Skin of body (tissue), 2 donors: Measurements from ENCODE around the gene RAC3. TPM values are rescaled to one million over a fixed set of nuclear protein-coding genes. Genes with fewer than 3 reads are reported as not detected.
"Not testable (repeated sequence)": the region's sequence is repeated elsewhere in the genome, so short reads cannot be mapped to it uniquely, and the experiment has no call there.

Experiments
- DNase-seq: peaks from one replicate; lab custom pipeline; 2025; lab: John Stamatoyannopoulos, UW
- total RNA-seq: library from RNA; depleted of rRNA; stranded (reverse); fragments of >200 nt; gene quantifications from one replicate; pipeline ENCODE4 v1.2.3, GENCODE V29; 2014

Gene RAC3
- total RNA-seq, 1 donor from 2014 or later = 15.6 TPM

DNA sequence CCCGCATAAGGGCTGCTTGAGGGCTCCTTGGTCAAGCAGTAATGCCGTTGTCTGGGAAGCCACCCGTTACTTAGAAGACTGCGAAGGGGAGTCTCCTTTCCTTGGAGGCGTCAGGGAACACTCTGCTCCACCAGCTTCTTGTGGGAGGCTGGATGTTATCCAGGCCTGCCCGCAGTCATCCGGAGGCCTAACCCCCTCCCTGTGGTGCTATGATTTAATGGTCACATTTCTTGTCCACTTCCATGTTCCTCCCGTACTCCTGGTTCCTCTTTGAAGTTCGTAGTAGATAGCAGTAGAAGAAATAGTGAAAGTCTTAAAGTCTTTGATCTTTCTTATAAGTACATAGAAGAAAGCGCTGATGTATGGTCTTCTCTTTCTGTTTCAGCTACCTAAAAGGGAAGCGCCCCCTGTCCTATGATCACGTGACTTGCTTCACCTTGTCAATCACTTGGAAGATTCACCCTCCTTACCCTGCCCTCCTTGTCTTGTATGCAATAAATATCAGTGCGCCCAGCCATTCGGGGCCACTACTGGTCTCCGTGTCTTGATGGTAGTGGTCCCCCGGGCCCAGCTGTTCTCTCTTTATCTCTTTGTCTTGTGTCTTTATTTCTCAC lies 7.4 kb downstream of the RAC3 start:
- not testable (repeated sequence) for DNase-seq

- no peak for DNase-seq
Measured at GRCh38 chr17:82039695-82040299, 8.3 kb downstream of the RAC3 start.

DNA sequence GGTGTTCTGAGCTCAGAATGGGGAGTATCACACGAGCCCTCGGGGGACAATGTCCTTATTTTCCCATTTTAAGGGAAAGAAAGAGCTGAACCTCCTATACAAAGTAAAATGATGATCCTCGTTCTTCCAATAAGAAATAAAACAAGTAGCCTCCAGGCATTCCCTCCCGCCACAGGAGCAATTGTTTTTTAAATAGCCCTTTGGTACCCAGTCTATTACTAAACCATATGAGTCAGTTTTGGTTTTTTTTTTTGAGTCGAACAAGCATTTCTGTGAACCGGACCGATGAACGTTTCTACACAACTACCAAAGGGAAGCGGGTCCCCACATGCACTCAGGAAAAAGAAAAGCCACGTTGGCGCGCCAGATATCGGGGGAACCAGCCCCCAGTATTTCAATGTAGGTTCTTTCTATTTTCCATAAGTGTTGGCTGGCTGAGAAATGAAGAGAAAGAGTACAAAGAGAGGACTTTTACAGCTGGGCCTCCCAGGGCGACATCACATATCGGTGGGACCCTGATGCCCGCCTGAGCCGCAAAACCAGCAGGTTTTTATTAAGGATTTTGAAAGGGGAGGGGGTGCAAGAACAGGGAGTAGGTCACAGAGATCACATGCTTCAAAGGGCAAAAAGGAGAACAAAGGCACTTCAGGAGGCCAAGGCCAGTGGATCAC lies 9.8 kb downstream of the RAC3 start:
- DNase-seq = no peak

GRCh38 chr17:82042649-82043048 lies 11.2 kb downstream of the RAC3 start:
- DNase-seq = no peak

GRCh38 chr17:82043507-82043906 lies 12.0 kb downstream of the RAC3 start:
- DNase-seq = no peak

DNA sequence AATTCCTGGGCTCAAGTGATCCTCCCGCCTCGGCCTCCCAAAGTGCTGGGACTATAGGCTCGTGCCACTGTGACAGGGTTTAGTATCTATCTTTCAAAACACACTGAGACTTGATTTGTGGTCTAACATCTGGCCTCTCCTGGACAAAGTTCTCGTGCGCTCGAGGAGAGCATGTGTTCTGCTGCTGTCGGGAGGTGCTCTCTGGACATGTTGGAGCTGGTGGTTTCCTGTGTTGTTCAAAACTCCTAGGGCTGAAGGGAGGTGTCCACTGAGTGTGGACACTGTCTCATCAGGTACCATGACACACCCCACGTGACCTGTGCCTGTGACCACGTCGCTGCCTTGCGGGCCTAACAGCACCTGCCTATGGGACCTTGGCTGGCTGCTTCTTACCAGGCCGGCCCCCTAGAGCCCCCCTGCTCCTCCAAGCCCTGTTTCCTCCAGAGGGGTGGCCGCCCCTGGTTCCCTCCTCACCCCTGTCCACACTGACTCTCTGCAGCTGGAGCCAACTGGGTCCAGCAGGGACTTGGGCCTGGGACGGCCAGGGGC lies 14.5 kb downstream of the RAC3 start:
- DNase-seq = no peak

GRCh38 chr17:82046903-82047302 lies 15.4 kb downstream of the RAC3 start:
- DNase-seq = no peak

DNA sequence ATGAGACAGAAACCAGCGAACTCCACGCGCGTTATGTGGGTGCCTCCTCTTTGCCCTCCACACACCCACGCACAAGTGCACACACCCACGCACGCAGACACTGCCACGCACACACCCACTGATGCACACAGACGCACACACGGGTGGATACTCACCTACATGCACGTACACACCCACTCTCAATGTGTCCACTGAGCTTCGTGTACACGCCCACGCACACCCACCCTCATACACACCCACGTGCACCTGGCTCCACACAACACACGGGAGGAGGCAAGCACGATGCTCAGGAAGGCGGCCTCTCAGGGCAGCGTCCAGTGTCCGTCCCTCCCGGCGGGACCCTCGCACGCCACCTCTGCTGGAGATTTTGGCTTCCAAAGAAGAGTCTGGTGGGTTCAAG lies 15.9 kb downstream of the RAC3 start:
- DNase-seq = no peak

- no peak for DNase-seq
Measured at GRCh38 chr17:82047914-82048570, 16.6 kb downstream of the RAC3 start.

DNA sequence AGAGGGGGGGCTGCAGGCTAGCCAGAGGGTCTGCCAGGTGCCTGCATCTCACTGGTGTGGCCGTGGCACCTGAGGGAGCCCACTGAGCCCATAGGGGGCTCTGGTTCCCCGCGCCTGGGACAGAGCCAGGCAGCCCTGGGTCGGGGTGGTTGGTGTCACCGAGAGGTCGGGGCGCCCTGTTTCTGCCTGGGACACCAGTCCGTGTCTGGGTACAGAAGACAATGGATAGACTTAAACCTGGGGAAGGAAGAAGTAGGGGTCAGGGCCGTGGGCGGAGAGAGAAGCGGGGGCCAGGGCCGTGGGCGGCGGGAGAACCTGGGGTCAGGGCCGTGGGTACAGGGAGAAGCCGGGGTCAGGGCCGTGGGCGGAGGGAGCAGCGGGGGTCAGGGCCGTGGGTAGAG lies 17.1 kb downstream of the RAC3 start:
- DNase-seq = no peak

- DNase-seq = no peak
Measured at GRCh38 chr17:82049106-82049505, 17.6 kb downstream of the RAC3 start.

DNA sequence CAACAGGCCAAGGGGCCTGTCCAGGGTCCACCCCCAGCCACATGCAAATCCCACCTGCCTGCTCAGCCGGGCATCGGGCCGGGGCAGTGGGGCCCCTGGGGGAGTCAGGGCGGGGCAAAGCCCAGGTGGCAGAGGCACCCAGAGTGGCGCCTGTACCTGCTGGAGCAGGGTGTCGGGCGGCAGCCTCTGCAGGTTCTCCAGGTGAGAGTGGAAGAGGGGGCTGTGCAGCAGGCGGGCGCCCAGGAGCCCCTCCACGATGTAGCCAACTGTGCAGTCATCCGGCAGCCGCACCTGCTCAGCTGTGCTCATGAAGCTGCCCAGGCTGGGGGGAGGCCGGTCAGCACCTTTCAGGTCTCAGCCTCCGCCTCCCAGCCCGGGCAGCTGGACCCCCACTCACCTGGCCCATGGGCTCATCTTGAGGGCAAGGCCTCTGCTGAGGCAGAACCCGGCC lies 18.1 kb downstream of the RAC3 start:
- DNase-seq = no peak

GRCh38 chr17:82050152-82050760 lies 18.8 kb downstream of the RAC3 start:
- DNase-seq = no peak

GRCh38 chr17:82050761-82051641 lies 19.5 kb downstream of the RAC3 start:
- no peak for DNase-seq

- DNase-seq = no peak
Measured at GRCh38 chr17:82051776-82052637, 20.5 kb downstream of the RAC3 start, which contains the start of the genes GPS1 and RFNG. Gene GPS1, plus strand, starts transcription at chr17:82051898. Its CDS starts 34 bp downstream, at chr17:82051932. Gene RFNG, minus strand, starts transcription at chr17:82051811. Its CDS starts 45 bp downstream, at chr17:82051766.

DNA sequence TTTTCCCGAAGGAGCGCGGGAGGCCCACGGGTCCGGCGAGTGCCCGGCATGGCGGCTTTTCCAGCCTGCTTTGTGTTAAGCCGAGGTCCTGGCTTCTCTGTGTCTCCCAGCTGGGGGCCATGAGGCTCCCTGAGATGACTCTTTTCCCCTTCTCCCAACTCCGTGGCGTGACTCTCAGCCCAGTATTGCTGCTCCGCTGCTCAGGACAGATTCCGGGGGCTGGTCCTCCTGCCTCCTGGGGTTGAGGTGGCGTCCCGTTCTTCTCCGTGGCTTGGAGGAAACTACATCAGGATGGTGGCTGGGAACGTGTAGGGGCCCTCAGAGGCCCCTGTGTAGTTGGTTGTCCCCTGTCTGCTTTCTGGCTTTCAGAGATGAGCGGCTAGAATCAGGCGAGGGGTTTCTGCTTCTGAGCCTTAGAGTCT lies 21.2 kb downstream of the RAC3 start:
- no peak for DNase-seq

GRCh38 chr17:82053130-82053529 lies 21.7 kb downstream of the RAC3 start:
- DNase-seq = no peak

DNA sequence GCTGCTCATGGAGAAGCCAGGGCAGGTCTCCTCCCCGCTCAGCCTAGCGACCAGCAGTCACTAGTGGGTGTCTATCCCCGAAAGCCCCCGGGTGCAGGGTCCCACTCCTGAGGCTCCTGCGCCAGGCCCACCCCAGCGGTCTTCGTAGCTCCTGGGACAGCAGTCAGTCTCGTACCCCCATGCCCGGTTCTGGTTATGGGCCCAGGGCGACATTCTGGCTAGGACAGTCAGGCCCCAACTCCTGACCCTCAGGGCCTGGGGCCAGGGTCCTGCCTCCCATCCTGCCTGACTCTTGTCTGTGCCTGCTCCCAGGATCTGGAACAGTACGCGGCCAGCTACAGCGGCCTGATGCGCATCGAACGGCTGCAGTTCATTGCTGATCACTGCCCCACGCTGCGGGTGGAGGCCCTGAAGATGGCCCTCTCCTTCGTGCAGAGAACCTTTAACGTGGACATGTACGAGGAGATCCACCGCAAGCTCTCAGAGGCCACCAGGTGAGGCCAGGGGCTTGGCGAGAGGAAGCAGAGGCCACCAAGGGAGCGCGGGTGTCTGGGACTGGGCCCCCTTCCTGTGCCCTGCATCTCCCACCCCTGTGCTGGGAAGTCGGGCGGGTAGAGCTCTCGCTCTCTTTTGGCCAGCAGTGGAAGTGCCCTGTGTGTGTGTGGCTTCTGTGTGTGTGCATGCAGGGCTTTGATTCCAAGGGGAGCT lies 22.2 kb downstream of the RAC3 start:
- no peak for DNase-seq
